Progenitor cell of endocrine pancreas (in vitro differentiated cells): ENCODE data around the gene ZNF784. TPM values are rescaled to one million over a fixed set of nuclear protein-coding genes. Genes with fewer than 3 reads are reported as not detected.

Experiments
- DNase-seq: peaks from one replicate; pipeline ENCODE4 v3.0.0; 2021; ENCODE audit warnings: low spot score; ENCODE audit not compliant: unreplicated experiment
- H3K27ac Mint-ChIP-seq: 2 replicates; pipeline ENCODE4 v1.8.0; 2021; ENCODE audit warnings: mild to moderate bottlenecking, moderate library complexity, mixed read lengths
- H3K27me3 Mint-ChIP-seq: 2 replicates; pipeline ENCODE4 v1.8.0; 2021; ENCODE audit warnings: mixed read lengths
- H3K36me3 Mint-ChIP-seq: 2 replicates; pipeline ENCODE4 v1.8.0; 2022; ENCODE audit warnings: mixed read lengths; ENCODE audit not compliant: insufficient read depth
- H3K4me1 Mint-ChIP-seq: 2 replicates; pipeline ENCODE4 v1.8.0; 2021; ENCODE audit warnings: low read depth, mixed read lengths
- H3K4me3 Mint-ChIP-seq: 2 replicates; pipeline ENCODE4 v1.8.0; 2021; ENCODE audit warnings: low read depth, mild to moderate bottlenecking, moderate library complexity, mixed read lengths
- H3K9me3 Mint-ChIP-seq: 2 replicates; pipeline ENCODE4 v1.8.0; 2021; ENCODE audit warnings: low read depth, mixed read lengths
- CTCF ChIP-seq: fragments of 200-600 bp; sonication (generic); IDR thresholded peaks from one replicate; pipeline ENCODE4 v1.5.0; 2021; ENCODE audit warnings: antibody characterized with exemption, mild to moderate bottlenecking; ENCODE audit not compliant: unreplicated experiment
- total RNA-seq: library from RNA; stranded (reverse); gene quantifications from 2 replicates; pipeline ENCODE4 v1.2.1, GENCODE V29; 2021

Gene ZNF784
- total RNA-seq, 1 donor from 2014 or later = 15.3 TPM

GRCh38 chr19:55618426-55618825, 5.9 kb downstream of the ZNF784 start:
- no peak overlapping the region for H3K4me3 Mint-ChIP-seq
- no peak overlapping the region for H3K27ac Mint-ChIP-seq
- no peaks in the 10 kb centered on the region for H3K27me3 Mint-ChIP-seq
- TF ChIP-seq CTCF = no peak
- no peaks in the 10 kb centered on the region for H3K4me1 Mint-ChIP-seq
- peaks cover 9% of the 10 kb centered on the region for H3K36me3 Mint-ChIP-seq
- DNase-seq = no peak
- H3K9me3 Mint-ChIP-seq = no peaks in the 10 kb centered on the region

- Mint-ChIP-seq H3K36me3 (peaks cover 14% of the 10 kb centered on the region), H3K4me1 (no peaks in the 10 kb centered on the region), H3K27ac (no peak overlapping the region), H3K27me3 (no peaks in the 10 kb centered on the region), H3K9me3 (no peaks in the 10 kb centered on the region), H3K4me3 (no peak overlapping the region)
- DNase-seq = no peak
- TF ChIP-seq CTCF = no peak
Measured at GRCh38 chr19:55617426-55617825, 6.9 kb downstream of the ZNF784 start.

GRCh38 chr19:55616395-55616875, 7.9 kb downstream of the ZNF784 start:
- Mint-ChIP-seq H3K36me3 (peaks cover 14% of the 10 kb centered on the region), H3K9me3 (no peaks in the 10 kb centered on the region), H3K4me3 (no peak overlapping the region), H3K4me1 (no peaks in the 10 kb centered on the region), H3K27me3 (no peaks in the 10 kb centered on the region), H3K27ac (no peak overlapping the region)
- no peak for TF ChIP-seq CTCF
- no peak for DNase-seq

- Mint-ChIP-seq H3K4me1 (no peaks in the 10 kb centered on the region), H3K27me3 (no peaks in the 10 kb centered on the region), H3K4me3 (no peak overlapping the region), H3K36me3 (peaks cover 15% of the 10 kb centered on the region), H3K9me3 (no peaks in the 10 kb centered on the region), H3K27ac (no peak overlapping the region)
- no peak for DNase-seq
- TF ChIP-seq CTCF = no peak
Measured at GRCh38 chr19:55615543-55616394, 8.6 kb downstream of the ZNF784 start.

GRCh38 chr19:55614711-55615542, 9.4 kb downstream of the ZNF784 start:
- no peak for DNase-seq
- no peaks in the 10 kb centered on the region for H3K27me3 Mint-ChIP-seq
- H3K4me1 Mint-ChIP-seq = no peaks in the 10 kb centered on the region
- no peak overlapping the region for H3K27ac Mint-ChIP-seq
- TF ChIP-seq CTCF = no peak
- H3K36me3 Mint-ChIP-seq = peaks cover 18% of the 10 kb centered on the region
- no peaks in the 10 kb centered on the region for H3K9me3 Mint-ChIP-seq
- H3K4me3 Mint-ChIP-seq = no peak overlapping the region
